Ureter (tissue), 1 donor: ENCODE data around the gene RTP5. TPM values are rescaled to one million over a fixed set of nuclear protein-coding genes. Genes with fewer than 3 reads are reported as not detected.
"Not testable (repeated sequence)": the region's sequence is repeated elsewhere in the genome, so short reads cannot be mapped to it uniquely, and the experiment has no call there.

Experiments
- DNase-seq: peaks from one replicate; pipeline ENCODE4 v3.0.0-alpha.2; 2020; ENCODE audit warnings: low spot score
- total RNA-seq: library from RNA; stranded (reverse); gene quantifications from one replicate; pipeline ENCODE4 v1.2.4, GENCODE V29; 2023
- donor health status: DM: yes; HTN: yes; CAD: no.

The RTP5 gene
- total RNA-seq, 1 donor from 2014 or later = 0.21 TPM

DNA sequence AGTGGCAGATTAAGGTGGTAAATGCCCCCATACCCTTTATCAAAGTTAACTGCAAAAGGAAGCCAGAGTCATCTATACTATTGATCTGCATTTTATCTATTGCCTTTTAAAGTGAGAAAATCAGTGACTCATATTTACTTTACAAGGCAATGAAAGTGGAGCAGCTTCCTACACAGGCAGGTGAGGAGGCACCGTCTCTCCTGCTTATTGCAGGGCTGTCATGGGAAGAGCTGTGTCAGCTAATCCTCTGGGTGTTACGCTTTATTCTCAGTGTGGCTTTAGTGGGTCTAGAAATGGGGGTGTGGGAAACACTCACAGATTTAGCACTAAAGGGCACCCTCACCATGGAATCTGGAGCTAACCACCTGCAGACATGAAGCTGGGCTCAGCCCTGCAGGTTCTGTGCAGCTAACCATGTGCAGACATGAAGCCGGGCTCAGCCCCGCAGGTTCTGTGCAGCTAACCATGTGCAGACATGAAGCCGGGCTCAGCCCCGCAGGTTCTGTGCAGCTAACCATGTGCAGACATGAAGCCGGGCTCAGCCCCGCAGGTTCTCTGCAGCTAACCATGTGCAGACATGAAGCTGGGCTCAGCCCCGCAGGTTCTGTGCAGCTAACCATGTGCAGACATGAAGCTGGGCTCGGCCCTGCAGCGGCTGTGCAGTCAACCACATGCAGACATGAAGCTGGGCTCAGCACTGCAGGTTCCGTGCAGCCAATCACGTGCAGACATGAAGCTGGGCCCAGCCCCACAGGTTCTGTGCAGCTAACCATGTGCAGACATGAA is 53.5 kb downstream of the RTP5 start:
- not testable (repeated sequence) for DNase-seq

Other genes with a start within 250 kb of the RTP5 start
- gene THAP4, start 232.6 kb upstream of the RTP5 start, total RNA-seq = 41.9 TPM
- 82.9 TPM for gene ATG4B, start 232.0 kb upstream of the RTP5 start, total RNA-seq
- gene DTYMK, start 182.9 kb upstream of the RTP5 start, total RNA-seq = 15.7 TPM
- gene ING5, start 167.7 kb upstream of the RTP5 start, total RNA-seq = 48.0 TPM
- 67.7 TPM for gene D2HGDH, start 135.1 kb upstream of the RTP5 start, total RNA-seq
- gene GAL3ST2, start 92.9 kb upstream of the RTP5 start, total RNA-seq = 0.47 TPM
- 0.49 TPM for gene NEU4, start 60.5 kb upstream of the RTP5 start, total RNA-seq
- gene PDCD1, start 10.8 kb upstream of the RTP5 start, total RNA-seq = 0.57 TPM